Adrenal gland (tissue), 12 donors: ENCODE results near the gene ARHGEF10L. TPM values are rescaled to one million over a fixed set of nuclear protein-coding genes. Genes with fewer than 3 reads are reported as not detected.

Experiments used
- DNase-seq, 7 donors: peaks; one replicate each; pipeline ENCODE4 v3.0.0-alpha.2; 2019 to 2020
- H3K27ac ChIP-seq, 5 donors: fragments of 200-600 bp; sonication (generic) in 4 of 5; 1 replicate in 3 of 5; 2 replicates in 2 of 5; pipeline versions ENCODE4 v1.5.1 to v1.8.0; 2016 to 2020; ENCODE audit warnings: mild to moderate bottlenecking in 1 of 5
- H3K27me3 ChIP-seq: fragments of 200-600 bp; 2 replicates; pipeline ENCODE4 v1.8.0; 2021
- H3K36me3 ChIP-seq, 2 donors: fragments of 200-600 bp; replicated peaks in 1 of 2; 1 replicate in 1 of 2; 2 replicates in 1 of 2; pipeline versions ENCODE4 v1.5.1 to v1.8.0; 2018 to 2022
- H3K4me1 ChIP-seq, 2 donors: fragments of 200-600 bp; replicated peaks in 1 of 2; 1 replicate in 1 of 2; 2 replicates in 1 of 2; pipeline versions ENCODE4 v1.5.1 to v1.8.0; 2018 to 2021
- H3K4me3 ChIP-seq, 4 donors: fragments of 200-600 bp; sonication (generic) in 3 of 4; one replicate each; pipeline ENCODE4 v1.5.1; 2016 to 2018
- H3K9me3 ChIP-seq, 3 donors: fragments of 200-600 bp; sonication (generic) in 1 of 3; replicated peaks in 1 of 3; 1 replicate in 2 of 3; 2 replicates in 1 of 3; pipeline versions ENCODE4 v1.5.1 to v1.8.0; 2016 to 2021
- CTCF ChIP-seq, 6 experiments: fragments of 450-650 bp in 4 of 6; fragments of 200-600 bp in 2 of 6; sonication (generic) in 1 of 6; IDR thresholded peaks; 1 replicate in 5 of 6; 2 replicates in 1 of 6; pipeline versions ENCODE4 v1.5.1 to v1.8.0; 2016 to 2021; ENCODE audit warnings: antibody characterized with exemption in 6 of 6, mild to moderate bottlenecking in 2 of 6, moderate library complexity in 1 of 6
- POLR2A ChIP-seq, 2 donors: fragments of 450-650 bp; IDR thresholded peaks; one replicate each; pipeline ENCODE4 v1.6.1; 2017; ENCODE audit warnings: antibody characterized with exemption in 2 of 2, mild to moderate bottlenecking in 2 of 2, moderate library complexity in 1 of 2
- WGBS, 4 donors: extraction: QIAGEN DNeasy Blood & Tissue Kit in 2 of 4; methylation state at CpG; one replicate each; pipeline versions ENCODE4 v1.1.5 to v1.1.7; 2013 to 2017; 5-methylcytosine and 5-hydroxymethylcytosine counted together
- intact Hi-C, 2 donors: fragments of 100-400 bp; cut with DNase I; formaldehyde crosslinking; loops; one replicate each; pipeline versions ENCODE4 v1.14.1 to v1.15.0; 2022 to 2023
- polyA plus RNA-seq, 3 donors: library from polyadenylated mRNA; stranded (reverse); fragments of 200-250 nt in 2 of 3; fragments of 350-450 nt in 1 of 3; fragmentation: Illumina TruSeq in 1 of 3; extraction: RNeasy Lipid Tissue Mini Kit (QIAGEN cat#74804) in 1 of 3; gene quantifications; one replicate each; pipeline ENCODE4 v1.2.3, GENCODE V29; 2013 to 2014
- total RNA-seq, 9 donors: library from RNA; depleted of rRNA in 4 of 9; stranded (reverse); fragments of >200 nt in 4 of 9; fragments of 120-200 nt in 1 of 9; fragmentation: NEBNext Ultra II Directional in 1 of 9; extraction: Animal tissue kit (Norgen Biotek cat#: 25700) in 1 of 9; gene quantifications; one replicate each; pipeline versions ENCODE4 v1.1.0 to v1.2.4, GENCODE V29; 2013 to 2023
- donor health status: healthy with polysubstance abuse.
- donor health status: Bipolar disorder and iron deficiency.
- donor health status: DM: yes; HTN: yes; CAD: no.
- donor health status: DM: no; HTN: no; CAD: no.
- donor health status: DM: no; HTN: no; CAD: no.
- donor health status: DM: yes; HTN: yes; CAD: no.

Gene ARHGEF10L
- total and polyA plus RNA-seq, 12 donors: 1.7 to 54.9 (median 30.1) TPM

DNA sequence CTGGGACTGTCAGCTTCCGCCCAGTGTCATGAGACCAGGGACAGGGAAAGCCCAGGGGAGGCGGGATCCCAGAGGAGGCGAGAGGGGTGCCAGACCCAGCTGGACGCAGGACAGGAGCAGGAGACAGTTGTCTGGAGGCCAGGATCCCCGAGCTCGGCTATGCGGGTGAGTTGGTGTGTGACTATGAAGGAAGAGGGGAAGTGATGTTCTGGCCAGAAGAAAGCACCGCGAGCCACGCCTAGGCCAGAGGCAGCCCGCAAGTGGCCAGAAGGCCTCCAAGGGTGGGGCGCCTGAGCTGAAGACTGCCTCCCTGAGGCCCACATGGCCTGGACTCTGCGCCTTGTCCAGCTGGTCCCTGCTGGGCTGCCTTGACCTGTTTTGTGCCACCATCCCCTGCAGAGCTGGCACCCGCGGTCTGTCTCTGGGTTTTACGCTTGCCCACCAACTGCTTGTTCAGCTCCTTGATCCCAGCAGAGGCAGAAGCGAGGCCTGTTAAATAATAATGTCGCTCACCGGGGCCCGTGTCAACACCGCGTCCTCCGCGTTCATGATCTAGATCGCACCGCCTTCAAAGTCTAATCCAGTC is 130.5 kb downstream of the ARHGEF10L start:
- Histone ChIP-seq H3K36me3 (peaks cover 0 to 26% of the 10 kb centered on the region in 2 donors), H3K4me3 (no peak overlapping the region), H3K27ac (no peak overlapping the region), H3K27me3 (no peaks in the 10 kb centered on the region), H3K9me3 (no peaks in the 10 kb centered on the region), H3K4me1 (no peaks in the 10 kb centered on the region)
- no peak for TF ChIP-seq CTCF (IDR thresholded peaks at IDR 0.05)
- no peak for TF ChIP-seq POLR2A (IDR thresholded peaks at IDR 0.05)
- 91 to 92% (median 92%) methylated on average over 22 to 26 of the region's 26 CpGs for WGBS, 4 donors
- intact Hi-C loops: loop anchor here (10.0 kb wide), 2 partner anchors 155 to 425 kb away; no protein-coding TSS in a partner anchor
- DNase-seq: no peak

GRCh38 chr1:17670587-17671313 is 131.3 kb downstream of the ARHGEF10L start:
- intact Hi-C loops: no loop called here
- H3K9me3 ChIP-seq: no peaks in the 10 kb centered on the region
- peaks cover 0 to 18% of the 10 kb centered on the region in 2 donors for H3K36me3 ChIP-seq
- no peak for TF ChIP-seq POLR2A (IDR thresholded peaks at IDR 0.05)
- no peak for TF ChIP-seq CTCF (IDR thresholded peaks at IDR 0.05)
- H3K4me3 ChIP-seq: no peak overlapping the region
- no peaks in the 10 kb centered on the region for H3K27me3 ChIP-seq
- WGBS, 4 donors: 90 to 95% (median 92%) methylated on average over 12 to 27 of the region's 27 CpGs
- DNase-seq: no peak
- H3K4me1 ChIP-seq: no peaks in the 10 kb centered on the region
- H3K27ac ChIP-seq: no peak overlapping the region

- no peak overlapping the region for H3K4me3 ChIP-seq
- DNase-seq: no peak
- intact Hi-C loops: no loop called here
- no peaks in the 10 kb centered on the region for H3K9me3 ChIP-seq
- H3K27me3 ChIP-seq: no peaks in the 10 kb centered on the region
- H3K27ac ChIP-seq: peak overlapping the region in 1 of 5 donors; percentile 17
- 69 to 72% (median 70%) methylated on average over 3 to 5 of the region's 5 CpGs for WGBS, 4 donors
- TF ChIP-seq CTCF (IDR thresholded peaks at IDR 0.05) (no peak), POLR2A (IDR thresholded peaks at IDR 0.05) (no peak)
- H3K36me3 ChIP-seq: peaks cover 0 to 13% of the 10 kb centered on the region in 2 donors
- no peaks in the 10 kb centered on the region for H3K4me1 ChIP-seq
Observed at GRCh38 chr1:17671314-17671705, 131.8 kb downstream of the ARHGEF10L start.

- WGBS, 4 donors: 51 to 80% (median 69%) methylated on average over 3 to 10 of the region's 10 CpGs
Observed at GRCh38 chr1:17671741-17672140, 132.2 kb downstream of the ARHGEF10L start.

More at GRCh38 chr1:17671741-17672140, 132.2 kb downstream of the ARHGEF10L start:
- H3K4me1 ChIP-seq: no peaks in the 10 kb centered on the region
- no peaks in the 10 kb centered on the region for H3K9me3 ChIP-seq
- H3K27ac ChIP-seq: peak overlapping the region in 1 of 5 donors; percentile 17
- H3K27me3 ChIP-seq: no peaks in the 10 kb centered on the region
- no peak for DNase-seq
- intact Hi-C loops: no loop called here
- H3K36me3 ChIP-seq: peaks cover 0 to 12% of the 10 kb centered on the region in 2 donors
- H3K4me3 ChIP-seq: no peak overlapping the region
- no peak for TF ChIP-seq CTCF (IDR thresholded peaks at IDR 0.05)
- TF ChIP-seq POLR2A (IDR thresholded peaks at IDR 0.05): no peak
